NCI-H748 (cell line): ENCODE measurements around the gene SSR2.
"Not testable (repeated sequence)": the region's sequence is repeated elsewhere in the genome, so short reads cannot be mapped to it uniquely, and the experiment has no call there.

Experiments
- DNase-seq: peaks from one replicate; lab custom pipeline; 2025; ENCODE audit not compliant: unreplicated experiment; lab: John Stamatoyannopoulos, UW

SSR2 gene

GRCh38 chr1:155996166-155996565 is 24.6 kb downstream of the SSR2 start:
- DNase-seq: no peak

DNA sequence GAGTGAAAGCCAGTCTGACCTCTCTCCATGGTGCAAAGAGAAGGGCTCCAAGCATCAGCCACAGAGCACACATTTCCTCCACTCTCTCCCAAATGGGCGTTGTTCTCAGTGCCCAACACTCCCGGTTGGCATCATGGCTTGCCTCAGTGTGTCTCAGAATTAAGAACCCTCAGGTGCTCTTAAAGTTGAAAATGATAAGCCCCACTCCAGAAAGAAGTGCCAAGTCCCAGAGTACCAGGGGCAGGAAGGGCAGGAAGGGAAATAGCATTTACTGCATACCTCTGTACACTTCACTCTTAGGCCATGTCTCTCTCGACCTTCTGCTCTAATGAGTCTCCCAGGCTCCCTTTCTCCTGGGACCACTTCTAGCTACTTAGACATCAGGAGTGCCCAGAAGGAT is 27.2 kb downstream of the SSR2 start:
- no peak for DNase-seq

GRCh38 chr1:155990005-155990739 is 30.6 kb downstream of the SSR2 start:
- no peak for DNase-seq

- DNase-seq: peak; percentile 57
Measured at GRCh38 chr1:155989242-155990004, 31.3 kb downstream of the SSR2 start.

DNA sequence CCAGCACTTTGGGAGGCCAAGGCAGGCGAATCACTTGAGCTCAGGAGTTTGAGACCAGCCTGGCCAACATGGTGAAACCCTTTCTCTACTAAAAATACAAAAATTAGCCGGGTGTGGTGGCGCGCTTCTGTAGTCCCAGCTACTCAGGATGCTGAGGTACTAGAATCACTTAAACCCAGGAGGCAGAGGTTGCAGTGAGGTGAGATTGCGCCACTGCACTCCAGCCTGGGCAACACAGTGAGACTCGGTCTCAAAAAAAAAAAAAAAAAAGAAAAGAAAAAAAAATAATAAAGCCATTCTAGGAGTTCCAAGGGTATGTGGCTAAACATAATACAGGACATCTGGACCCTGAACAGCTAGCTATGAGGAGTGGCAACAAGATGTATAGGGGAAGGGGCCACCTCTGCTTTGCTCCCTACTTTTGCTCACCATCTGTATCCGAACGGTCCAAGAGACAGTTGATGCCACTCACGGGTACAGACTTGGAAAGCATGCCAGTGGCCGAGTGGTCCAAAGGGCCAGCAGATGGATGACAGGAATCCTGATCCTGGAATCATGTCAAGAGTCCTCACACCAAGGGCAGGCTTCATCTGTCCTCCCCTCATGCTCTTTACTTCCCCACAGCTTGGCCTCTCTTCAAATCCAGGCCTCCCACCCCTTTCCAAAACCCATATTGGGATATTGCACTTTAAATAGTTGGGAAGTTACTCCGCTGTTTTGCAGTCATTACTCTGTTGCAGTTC is 35.7 kb downstream of the SSR2 start:
- DNase-seq: not testable (repeated sequence)

DNA sequence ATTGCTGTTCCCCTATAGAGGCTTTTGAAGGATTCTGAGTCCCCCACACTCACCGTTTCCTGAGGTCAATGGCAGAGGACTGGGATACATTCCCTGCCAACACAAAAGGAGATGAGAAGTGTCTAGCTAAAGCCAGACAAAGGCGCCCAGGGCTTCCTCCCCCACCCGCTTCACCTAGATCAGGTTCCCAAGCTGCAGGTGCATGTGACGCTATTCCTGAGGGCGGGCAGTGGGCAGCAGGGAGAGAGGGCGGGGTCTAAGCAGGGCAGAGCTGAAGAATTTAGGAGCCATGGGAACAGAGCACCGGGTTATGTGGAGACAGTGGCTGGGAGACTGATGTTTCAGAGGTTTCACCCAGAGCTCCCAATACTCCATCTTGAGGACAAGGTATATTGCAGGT is 36.4 kb downstream of the SSR2 start:
- DNase-seq: peak; percentile 66

- DNase-seq: peak; percentile 11
Measured at GRCh38 chr1:155983191-155984024, 37.3 kb downstream of the SSR2 start.

GRCh38 chr1:155982106-155982505 is 38.6 kb downstream of the SSR2 start:
- no peak for DNase-seq

- DNase-seq: no peak
Measured at GRCh38 chr1:155981266-155982088, 39.3 kb downstream of the SSR2 start.

DNA sequence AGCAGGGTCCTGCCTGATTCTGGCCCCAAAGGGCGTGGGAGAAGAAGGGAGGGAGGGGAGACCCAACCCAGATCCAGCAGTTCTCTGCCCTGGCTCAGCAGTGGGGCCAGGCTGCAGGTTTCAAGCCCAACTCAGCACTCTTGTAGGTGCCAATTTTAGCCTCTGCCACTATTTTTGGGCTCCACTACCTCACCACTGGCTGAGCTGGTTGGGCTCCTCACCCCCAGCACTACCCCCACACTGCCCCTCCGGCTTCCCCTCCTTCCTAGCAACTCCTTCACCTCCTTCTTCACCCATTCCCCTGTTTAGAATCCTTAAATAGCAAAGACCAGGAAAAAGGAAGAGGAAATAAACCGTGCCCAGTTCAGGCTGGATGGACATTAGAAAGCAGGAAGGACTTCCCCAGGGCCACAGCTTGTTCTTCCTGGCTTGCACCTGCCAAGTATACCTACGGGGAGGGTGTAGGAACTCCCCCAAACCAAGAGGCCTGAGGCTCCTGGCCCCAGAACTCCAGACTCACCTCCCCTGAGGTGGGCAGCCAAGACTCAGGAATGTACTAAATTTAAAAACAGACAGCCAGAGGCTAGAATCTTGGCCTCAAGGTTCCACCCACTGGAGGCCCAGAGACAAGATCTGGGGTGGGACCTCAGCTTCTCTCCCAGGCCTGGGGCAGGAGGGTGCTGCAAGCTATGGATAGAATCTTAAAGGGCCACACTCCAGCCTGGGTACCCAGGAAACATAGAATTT is 41.0 kb downstream of the SSR2 start:
- DNase-seq: no peak

DNA sequence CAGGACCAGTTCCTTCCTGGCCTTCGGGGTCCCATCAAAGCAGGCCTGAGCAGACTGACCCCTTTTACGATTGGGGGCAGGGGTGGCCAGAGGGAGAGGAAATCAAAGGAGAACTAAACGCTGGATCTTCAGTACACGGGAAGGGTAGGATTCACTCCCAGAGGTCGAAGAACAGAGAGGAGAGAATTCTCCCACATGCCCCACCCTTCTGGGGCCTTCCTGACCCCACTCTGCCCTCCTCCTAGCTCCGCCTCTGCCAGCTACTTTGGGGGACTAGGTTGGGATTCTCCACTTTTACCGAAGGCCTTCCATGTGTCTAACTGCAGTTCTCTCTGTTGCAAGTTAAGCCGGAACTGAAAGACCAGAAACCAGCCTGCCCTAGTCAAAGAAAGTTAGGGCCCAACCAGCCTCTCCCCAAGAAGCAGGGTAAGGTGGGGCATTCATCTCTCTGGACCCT is 41.8 kb downstream of the SSR2 start:
- no peak for DNase-seq

DNA sequence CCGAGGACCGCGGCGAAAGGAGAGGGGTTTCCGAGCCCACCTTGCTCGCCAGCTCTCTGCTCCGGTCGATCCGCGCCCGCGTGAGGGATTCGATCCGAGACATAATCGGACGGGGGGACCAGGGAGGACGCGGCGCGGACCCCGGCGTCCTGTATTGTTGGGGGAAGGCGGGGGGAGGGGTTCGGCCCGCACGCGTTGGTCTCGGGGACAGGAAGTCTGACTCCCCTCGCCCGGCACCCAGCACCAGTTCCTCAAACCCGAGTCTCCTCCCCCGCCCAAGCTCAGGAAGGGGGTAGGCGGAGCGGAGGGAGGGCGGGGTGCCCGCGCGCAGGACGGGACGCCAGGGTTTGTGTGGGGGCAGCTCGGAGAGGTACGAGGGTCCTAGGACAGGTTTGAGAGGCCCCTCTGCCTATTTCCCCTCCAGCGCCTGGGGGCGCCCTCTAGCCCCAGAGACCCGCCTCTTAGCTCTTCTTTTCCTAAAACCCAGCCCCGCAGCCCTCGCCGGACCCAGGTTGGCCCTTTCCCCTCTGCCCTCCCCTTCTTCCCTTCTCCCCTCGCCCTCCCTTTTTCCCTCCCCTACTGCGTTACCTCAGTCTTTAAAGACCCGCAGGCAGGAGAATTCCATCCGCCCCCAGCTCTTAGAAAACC is 42.3 kb downstream of the SSR2 start, which contains the start of gene ARHGEF2:
Gene ARHGEF2 (minus strand): TSS at position 223 of the 648 bp plus-strand sequence. CDS start 120 bp downstream, at position 103.
- peak; percentile 67 for DNase-seq

DNA sequence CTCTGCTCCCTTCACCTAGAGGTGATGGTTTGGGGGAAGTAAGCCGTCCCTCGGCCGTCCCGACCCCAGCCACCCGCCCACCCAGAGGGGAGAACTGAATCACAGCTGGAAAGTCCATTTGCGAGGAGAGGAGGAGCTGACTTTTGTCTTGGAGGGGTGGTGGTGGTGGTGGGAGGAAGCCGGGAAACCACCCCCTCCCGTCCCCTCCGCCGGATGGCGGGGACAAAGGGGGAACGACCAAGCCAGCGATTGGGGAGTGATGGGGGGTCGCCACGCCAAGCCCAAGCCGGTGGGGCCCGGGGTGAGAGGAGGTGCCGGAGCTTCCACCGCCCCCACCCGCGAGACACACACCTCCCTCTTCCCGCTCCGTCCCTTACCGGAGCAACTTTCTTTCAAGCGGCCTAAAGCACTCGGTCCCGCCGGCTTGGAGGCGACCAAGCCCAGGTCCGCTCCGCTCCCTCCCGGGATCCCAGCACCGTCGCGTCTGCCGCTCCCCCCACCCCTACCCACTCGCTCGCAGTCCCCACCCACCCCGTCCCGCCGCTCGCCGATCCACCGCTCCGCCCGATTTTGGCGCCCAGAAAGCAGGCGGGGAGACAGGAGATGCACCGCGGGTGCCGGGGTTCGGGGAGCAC is 42.9 kb downstream of the SSR2 start:
- DNase-seq: peak; percentile 48

GRCh38 chr1:155976913-155977689 is 43.6 kb downstream of the SSR2 start:
- peak; percentile 41 for DNase-seq

DNA sequence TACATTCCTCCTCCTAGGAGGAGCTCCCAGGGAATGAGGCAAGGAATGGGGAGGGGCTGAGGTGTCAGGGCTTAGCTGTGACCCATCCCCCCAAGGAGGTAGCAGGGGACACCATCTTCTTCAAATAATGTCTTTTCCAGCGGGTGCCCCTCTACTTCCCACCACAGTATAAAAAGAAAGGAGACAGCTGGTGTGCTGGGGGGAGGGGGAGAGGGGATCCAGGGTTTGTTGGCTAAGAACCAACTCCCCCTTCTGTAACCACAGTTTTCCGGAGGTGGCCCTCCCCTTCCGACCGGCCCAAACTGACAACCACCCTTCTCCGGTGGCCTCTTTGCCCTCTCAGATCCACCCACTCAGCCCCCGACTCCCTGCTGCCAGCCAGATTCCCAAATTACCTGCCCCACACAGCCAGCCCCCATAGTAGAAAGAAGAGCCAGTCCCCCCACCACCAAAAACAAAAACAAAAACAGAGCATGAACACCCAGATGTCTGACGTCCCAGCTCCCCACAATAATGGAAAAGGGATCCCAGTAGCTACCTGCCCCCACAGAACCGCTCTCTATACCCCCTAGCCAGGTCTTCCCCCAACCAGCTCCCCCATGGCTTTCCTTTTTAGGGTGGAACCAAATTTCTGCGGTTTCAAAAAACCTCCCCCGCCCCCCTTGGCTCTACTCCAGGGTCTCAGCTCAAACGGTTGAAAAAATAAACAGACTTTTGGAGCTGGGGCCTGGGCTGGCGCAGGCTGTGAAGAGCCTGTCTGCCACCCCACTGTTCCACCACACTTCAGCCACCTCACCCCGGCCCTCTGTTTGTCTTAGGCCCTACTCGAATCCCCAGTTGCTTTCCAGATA is 44.5 kb downstream of the SSR2 start:
- DNase-seq: peak; percentile 74

DNA sequence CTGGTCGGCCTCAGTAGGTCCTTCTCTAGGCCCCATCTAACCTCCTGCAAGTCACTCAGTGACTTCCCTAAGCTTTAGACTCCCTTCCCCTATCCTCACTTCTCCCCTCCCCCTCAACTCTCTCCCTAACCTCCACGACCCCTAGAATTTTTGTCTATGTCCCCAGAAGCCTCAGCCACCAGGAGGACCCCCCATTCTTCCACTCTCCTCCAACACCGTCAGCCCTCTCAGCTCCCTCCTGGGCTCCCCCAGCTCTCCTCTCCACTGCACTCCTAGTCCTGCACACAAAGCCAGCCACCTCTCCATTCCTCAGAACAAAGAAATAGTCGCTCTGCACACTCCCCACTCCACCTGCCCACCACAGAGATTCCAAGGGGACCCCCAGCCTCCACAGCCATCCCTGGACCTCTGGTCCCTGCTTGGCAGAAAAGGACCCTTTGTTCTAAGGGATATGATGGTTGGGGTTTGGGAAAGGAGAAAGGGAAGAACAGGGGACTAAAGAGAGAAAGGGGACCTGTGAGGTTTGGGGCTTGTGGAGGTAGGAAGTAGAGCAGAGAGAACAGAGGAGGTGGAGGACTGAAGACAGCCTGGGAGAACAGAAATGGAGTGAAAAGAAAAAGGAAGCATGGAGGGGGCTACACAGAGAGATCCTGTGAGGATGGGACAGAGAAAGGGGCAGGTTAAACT is 45.2 kb downstream of the SSR2 start:
- no peak for DNase-seq
